ENCODE data around the gene SLA2. TPM values are rescaled to one million over a fixed set of nuclear protein-coding genes. Genes with fewer than 3 reads are reported as not detected.
A peak's percentile ranks its signal among the peaks of the same experiment; 100 is the strongest.

SLA2 gene
- total RNA-seq, 1 donor = not detected

- peak; percentile 86 for TF ChIP-seq CTCF (IDR thresholded peaks at IDR 0.05; ENCODE audit: insufficient read depth, low read depth, low read length)
- H3K4me3 ChIP-seq (ENCODE audit: low read depth, low read length) = peak within 1 kb of the TSS; percentile 78
- peak; percentile 99 for DNase-seq (ENCODE audit: low read depth)
Measured at GRCh38 chr20:36605399-36606157, 40.4 kb downstream of the SLA2 start, which contains the start of gene RAB5IF. Gene RAB5IF, plus strand, starts transcription at chr20:36605779. Its CDS starts 173 bp downstream, at chr20:36605952.

- DNase-seq (ENCODE audit: low read depth) = peak; percentile 35
- peak overlapping the region; percentile 46 for H3K4me3 ChIP-seq (ENCODE audit: low read depth, low read length)
- TF ChIP-seq CTCF (IDR thresholded peaks at IDR 0.05; ENCODE audit: insufficient read depth, low read depth, low read length) = no peak
Measured at GRCh38 chr20:36604952-36605398, 41.0 kb downstream of the SLA2 start.

GRCh38 chr20:36601540-36601939 is 44.5 kb downstream of the SLA2 start:
- H3K4me3 ChIP-seq (ENCODE audit: low read depth, low read length) = no peak overlapping the region
- TF ChIP-seq CTCF (IDR thresholded peaks at IDR 0.05; ENCODE audit: insufficient read depth, low read depth, low read length) = no peak
- DNase-seq (ENCODE audit: low read depth) = no peak

GRCh38 chr20:36599912-36600345 is 46.1 kb downstream of the SLA2 start:
- TF ChIP-seq CTCF (IDR thresholded peaks at IDR 0.05; ENCODE audit: insufficient read depth, low read depth, low read length) = no peak
- H3K4me3 ChIP-seq (ENCODE audit: low read depth, low read length) = no peak overlapping the region

GRCh38 chr20:36593347-36593929 is 52.6 kb downstream of the SLA2 start:
- no peak for DNase-seq (ENCODE audit: low read depth)
- TF ChIP-seq CTCF (IDR thresholded peaks at IDR 0.05; ENCODE audit: insufficient read depth, low read depth, low read length) = no peak
- H3K4me3 ChIP-seq (ENCODE audit: low read depth, low read length) = no peak overlapping the region

More at GRCh38 chr20:36599912-36600345, 46.1 kb downstream of the SLA2 start:
- DNase-seq (ENCODE audit: low read depth) = no peak

- H3K4me3 ChIP-seq (ENCODE audit: low read depth, low read length) = no peak overlapping the region
- DNase-seq (ENCODE audit: low read depth) = peak; percentile 48
- TF ChIP-seq CTCF (IDR thresholded peaks at IDR 0.05; ENCODE audit: insufficient read depth, low read depth, low read length) = peak; percentile 51
Measured at GRCh38 chr20:36591854-36592641, 53.9 kb downstream of the SLA2 start.
